Testis (tissue), 2 donors: Measurements from ENCODE around the gene PLB1.

ENCODE experiments used
- CTCF ChIP-seq, 3 experiments: fragments of 450-650 bp in 2 of 3; fragments of 200-600 bp in 1 of 3; sonication (generic) in 1 of 3; IDR thresholded peaks; one replicate each; pipeline ENCODE4 v1.5.1; 2016 to 2019; ENCODE audit warnings: antibody characterized with exemption in 3 of 3, mild to moderate bottlenecking in 2 of 3, moderate library complexity in 1 of 3
- POLR2A ChIP-seq: fragments of 450-650 bp; IDR thresholded peaks from one replicate; pipeline ENCODE4 v1.6.1; 2017; ENCODE audit warnings: antibody characterized with exemption, mild to moderate bottlenecking, moderate library complexity

GRCh38 chr2:28523902-28524301, 28.0 kb downstream of the PLB1 start:
- TF ChIP-seq CTCF (IDR thresholded peaks at IDR 0.05), result no peak
- no peak for TF ChIP-seq POLR2A
